Neural progenitor cell (in vitro differentiated cells): Measurements from ENCODE around the gene MAGEB17.

ENCODE experiments used
- EZH2 ChIP-seq: fragments of 200-600 bp; sonication (generic); IDR thresholded peaks from 2 replicates; pipeline ENCODE4 v1.6.1; 2017; ENCODE audit warnings: antibody characterized with exemption, mild to moderate bottlenecking, moderate library complexity
- EZH2phosphoT487 ChIP-seq: fragments of 200-600 bp; sonication (generic); IDR thresholded peaks from 2 replicates; pipeline ENCODE4 v1.6.1; 2017; ENCODE audit warnings: antibody characterized with exemption
- TF ChIP-seq, protein P1 (sequence below): fragments of 200-600 bp; sonication (generic); IDR thresholded peaks from 2 replicates; pipeline ENCODE4 v1.5.1; 2017; ENCODE audit warnings: antibody characterized with exemption, mild to moderate bottlenecking

DNA sequence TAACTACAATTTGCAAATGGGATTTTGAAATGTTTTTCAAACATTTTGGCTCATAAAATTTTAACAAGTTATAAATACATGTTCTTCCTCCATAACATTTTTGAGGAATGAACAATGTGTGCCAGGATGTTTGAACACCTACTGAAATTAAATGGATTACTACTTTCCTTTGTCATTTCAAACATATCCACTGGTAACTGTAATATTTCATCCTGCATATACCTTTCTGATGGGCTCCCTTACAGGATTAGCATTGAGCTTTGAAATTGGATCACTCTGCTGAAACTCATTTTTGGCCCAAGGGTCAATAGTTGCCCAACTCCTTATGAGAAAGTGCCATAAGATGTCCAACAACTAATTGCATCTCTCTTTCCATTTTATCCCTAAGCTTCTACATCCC is 26.3 kb upstream of the MAGEB17 start:
- TF ChIP-seq, protein P1, sequence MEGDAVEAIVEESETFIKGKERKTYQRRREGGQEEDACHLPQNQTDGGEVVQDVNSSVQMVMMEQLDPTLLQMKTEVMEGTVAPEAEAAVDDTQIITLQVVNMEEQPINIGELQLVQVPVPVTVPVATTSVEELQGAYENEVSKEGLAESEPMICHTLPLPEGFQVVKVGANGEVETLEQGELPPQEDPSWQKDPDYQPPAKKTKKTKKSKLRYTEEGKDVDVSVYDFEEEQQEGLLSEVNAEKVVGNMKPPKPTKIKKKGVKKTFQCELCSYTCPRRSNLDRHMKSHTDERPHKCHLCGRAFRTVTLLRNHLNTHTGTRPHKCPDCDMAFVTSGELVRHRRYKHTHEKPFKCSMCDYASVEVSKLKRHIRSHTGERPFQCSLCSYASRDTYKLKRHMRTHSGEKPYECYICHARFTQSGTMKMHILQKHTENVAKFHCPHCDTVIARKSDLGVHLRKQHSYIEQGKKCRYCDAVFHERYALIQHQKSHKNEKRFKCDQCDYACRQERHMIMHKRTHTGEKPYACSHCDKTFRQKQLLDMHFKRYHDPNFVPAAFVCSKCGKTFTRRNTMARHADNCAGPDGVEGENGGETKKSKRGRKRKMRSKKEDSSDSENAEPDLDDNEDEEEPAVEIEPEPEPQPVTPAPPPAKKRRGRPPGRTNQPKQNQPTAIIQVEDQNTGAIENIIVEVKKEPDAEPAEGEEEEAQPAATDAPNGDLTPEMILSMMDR = no peak
- TF ChIP-seq EZH2 (no peak), EZH2phosphoT487 (no peak)
